ENCODE data around the gene DNAH8.
A peak's percentile ranks its signal among the peaks of the same experiment; 100 is the strongest.

The DNAH8 gene, protein sequence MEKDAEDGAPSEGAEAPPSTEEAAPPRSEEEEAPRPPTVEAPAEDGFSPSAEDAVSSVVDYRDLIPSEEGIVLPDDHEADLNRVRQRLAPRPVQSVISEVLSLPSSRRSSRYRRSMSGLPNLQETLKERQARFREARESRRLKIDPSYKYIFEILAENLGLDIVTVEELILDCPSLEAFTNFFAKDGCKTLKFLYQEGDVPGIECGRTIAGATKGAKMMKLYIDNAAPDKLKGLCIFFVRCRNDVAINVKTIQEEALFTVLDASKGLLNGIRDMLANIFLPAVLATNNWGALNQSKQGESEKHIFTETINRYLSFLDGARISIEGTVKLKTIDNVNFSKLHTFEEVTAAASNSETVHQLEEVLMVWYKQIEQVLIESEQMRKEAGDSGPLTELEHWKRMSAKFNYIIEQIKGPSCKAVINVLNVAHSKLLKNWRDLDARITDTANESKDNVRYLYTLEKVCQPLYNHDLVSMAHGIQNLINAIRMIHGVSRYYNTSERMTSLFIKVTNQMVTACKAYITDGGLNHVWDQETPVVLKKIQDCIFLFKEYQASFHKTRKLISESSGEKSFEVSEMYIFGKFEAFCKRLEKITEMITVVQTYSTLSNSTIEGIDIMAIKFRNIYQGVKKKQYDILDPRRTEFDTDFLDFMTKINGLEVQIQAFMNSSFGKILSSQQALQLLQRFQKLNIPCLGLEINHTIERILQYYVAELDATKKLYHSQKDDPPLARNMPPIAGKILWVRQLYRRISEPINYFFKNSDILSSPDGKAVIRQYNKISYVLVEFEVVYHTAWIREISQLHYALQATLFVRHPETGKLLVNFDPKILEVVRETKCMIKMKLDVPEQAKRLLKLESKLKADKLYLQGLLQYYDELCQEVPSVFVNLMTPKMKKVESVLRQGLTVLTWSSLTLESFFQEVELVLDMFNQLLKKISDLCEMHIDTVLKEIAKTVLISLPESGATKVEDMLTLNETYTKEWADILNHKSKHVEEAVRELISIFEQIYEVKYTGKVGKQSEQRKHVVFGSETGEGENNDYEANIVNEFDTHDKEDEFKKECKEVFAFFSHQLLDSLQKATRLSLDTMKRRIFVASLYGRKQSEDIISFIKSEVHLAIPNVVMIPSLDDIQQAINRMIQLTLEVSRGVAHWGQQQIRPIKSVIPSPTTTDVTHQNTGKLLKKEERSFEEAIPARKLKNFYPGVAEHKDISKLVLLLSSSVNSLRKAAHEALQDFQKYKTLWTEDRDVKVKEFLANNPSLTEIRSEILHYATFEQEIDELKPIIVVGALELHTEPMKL (N-terminal part only)

DNA sequence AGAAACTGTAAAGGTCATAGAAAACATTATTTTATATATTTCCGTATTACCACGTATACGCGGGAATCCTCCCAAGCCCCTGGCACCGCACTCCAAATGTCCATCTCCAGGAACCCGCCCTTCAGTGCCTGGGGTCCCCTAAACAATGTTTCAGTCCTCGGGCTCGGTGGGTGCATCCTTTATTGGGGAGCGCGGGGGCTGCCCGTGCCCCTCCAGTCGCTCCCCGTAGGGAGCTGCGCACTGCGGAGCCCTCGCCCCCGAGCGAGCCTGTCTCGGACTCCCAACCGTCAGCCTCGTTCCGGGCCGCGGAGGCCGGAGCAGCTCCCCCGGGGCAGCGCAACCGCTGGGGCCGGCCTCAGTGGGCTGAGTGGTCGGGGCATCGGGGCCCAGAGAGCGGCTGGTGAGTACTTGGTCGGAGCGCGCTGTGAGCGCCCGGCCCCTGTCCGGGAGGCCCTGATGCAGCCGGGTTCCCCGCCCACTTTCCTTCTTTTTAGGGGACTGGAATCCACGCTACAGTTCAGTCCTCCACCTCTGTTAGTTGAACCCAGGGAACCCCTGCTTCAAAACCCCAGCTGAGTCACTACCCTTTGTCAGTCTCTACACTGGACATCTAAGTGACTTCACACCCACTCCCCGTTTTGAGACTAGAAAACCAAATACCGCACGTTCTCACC lies at the start of gene DNAH8:
TSS of gene DNAH8 (plus strand) at position 296 of the 674 bp plus-strand sequence. CDS start 7,499 bp downstream, outside the sequence.
- DNase-seq (ENCODE audit: low spot score) = no peak

DNA sequence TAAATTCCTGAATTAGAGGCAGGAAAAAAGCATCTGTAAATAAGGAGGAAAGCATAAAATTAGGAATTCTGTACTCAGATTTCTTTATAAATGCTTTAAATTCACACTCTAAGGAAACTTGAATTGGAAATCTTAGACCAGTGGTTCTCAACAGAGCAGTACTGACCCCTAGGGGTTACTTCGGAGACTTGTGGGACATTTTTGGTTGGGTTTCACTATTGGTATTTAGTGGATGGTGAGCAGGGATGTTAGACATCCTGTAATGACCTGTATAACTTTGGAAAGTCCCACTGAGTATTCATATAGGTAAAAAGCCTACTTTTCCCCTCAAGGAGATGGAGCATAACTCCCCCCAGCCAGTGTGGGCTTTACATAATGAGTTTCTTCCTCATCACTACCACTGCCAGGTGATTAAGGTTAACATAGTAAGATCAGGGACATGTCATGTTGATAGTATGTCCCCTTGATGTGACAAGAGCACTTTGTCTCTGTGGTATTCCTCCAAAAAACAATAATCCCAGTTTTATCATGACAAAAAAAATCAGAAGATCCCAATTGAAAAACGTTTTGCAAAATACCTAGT lies 43.1 kb upstream of the DNAH8 start:
- peak; percentile 56 for DNase-seq (ENCODE audit: low spot score)

GRCh38 chr6:38673397-38674165 lies 41.5 kb upstream of the DNAH8 start:
- no peak for DNase-seq (ENCODE audit: low spot score)

- DNase-seq (ENCODE audit: low spot score) = no peak
These were observed 38.7 kb upstream of the DNAH8 start for GRCh38 chr6:38676236-38676973.

GRCh38 chr6:38676974-38677544 lies 38.1 kb upstream of the DNAH8 start:
- no peak for DNase-seq (ENCODE audit: low spot score)

GRCh38 chr6:38678178-38678760 lies 36.8 kb upstream of the DNAH8 start:
- no peak for DNase-seq (ENCODE audit: low spot score)

GRCh38 chr6:38679668-38680067 lies 35.4 kb upstream of the DNAH8 start:
- DNase-seq (ENCODE audit: low spot score) = no peak

- no peak for DNase-seq (ENCODE audit: low spot score)
These were observed 33.3 kb upstream of the DNAH8 start for GRCh38 chr6:38681850-38682249.

DNA sequence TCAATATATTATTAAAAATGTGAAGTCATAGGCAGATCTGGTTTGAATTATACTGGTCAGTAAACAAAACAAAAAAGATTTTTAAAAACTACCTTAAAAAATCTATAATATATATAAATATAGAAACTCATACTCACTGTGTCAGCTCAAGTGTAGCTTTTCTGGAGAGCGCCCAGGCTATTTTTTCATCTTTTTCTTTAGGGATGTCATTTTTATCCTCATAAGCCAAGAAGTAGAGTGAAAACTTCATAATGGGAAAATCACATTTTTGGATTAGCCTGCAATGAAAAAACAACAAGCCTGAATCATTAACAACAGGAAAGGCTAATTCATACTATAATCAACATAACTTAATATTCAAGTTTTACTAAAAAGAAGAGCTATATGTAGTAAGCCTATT lies 30.9 kb upstream of the DNAH8 start:
- DNase-seq (ENCODE audit: low spot score) = no peak

DNA sequence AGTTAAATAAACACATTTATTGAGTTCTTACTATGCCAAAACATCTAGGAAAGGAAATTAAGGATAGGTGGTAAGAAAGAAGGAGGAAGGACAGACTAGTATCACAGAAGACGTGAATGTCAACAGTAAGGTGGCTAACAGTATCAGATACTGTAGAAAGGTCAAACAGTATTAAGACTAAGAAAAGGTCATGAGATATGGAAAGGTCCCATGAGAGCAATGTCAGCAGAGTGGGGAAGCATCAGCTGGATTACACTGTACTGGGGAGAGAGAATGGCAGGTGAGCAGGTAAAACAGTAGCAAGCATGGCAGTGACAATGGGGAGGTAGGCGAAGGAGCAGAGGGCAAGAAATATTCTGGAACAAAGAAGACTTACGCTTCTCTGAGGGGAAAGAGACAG lies 30.2 kb upstream of the DNAH8 start:
- DNase-seq (ENCODE audit: low spot score) = no peak

DNA sequence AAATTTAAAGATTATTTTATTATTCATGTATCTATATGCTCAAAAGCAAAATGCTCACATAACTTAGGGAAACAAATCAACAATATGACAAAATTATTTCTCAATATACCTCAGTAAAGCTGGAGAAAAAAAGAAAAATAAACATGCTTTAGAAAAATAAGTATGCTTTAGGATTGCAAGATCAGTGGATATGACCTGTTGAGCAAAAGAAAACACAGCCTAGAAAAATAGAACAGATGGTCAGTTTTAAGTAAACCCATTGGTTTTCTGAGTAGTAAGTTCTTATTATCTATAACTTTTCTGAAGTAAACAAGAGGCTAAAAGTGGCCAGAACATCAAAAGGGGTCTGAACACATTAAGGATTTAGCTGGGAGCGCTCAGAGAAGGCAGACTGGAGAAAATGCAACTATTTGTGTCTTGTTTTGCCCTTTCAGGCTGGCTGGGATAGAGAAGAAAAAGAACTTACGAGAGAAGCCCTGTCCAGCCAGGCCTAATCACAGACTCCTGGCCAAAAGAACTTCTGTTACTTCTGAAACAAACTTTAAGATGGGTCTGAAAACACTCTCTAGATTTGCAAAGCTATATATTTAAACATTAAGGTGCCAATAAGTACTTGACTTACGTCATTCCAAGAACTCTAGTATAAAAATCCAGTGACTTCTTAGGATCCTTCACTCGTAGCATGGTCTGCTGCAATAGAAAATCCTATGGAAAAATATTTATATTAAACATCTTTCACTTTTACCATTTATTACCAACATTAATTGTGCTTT lies 28.7 kb upstream of the DNAH8 start:
- DNase-seq (ENCODE audit: low spot score) = no peak

GRCh38 chr6:38687043-38687353 lies 28.1 kb upstream of the DNAH8 start:
- DNase-seq (ENCODE audit: low spot score) = no peak

- DNase-seq (ENCODE audit: low spot score) = no peak
These were observed 27.6 kb upstream of the DNAH8 start for GRCh38 chr6:38687549-38687948.

DNA sequence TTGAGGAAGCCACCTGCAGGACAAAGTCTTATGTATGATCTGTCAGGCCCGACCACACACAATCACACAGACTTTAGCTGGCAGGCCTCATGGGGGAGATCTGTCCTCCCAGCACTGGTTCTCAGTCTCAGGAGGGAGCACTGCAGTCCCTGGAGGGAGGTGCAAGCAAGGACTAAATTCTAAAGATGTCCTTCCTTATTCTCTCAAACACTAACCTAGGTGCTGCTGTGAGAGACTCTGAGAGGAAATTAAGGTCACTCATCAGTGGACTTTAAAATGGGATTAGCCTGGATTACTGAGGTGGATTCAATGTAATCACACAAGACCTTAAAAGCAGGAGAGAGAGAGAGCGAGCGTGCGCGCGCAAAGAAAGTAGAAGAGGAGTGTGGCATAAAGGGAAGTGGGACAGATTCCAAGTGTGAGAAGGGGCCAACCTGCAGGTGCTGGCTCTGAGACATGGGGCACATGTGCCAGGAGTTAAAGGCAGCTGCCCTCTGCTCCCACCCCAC lies 26.5 kb upstream of the DNAH8 start:
- DNase-seq (ENCODE audit: low spot score) = no peak

- no peak for DNase-seq (ENCODE audit: low spot score)
These were observed 19.7 kb upstream of the DNAH8 start for GRCh38 chr6:38695227-38695900.

- DNase-seq (ENCODE audit: low spot score) = no peak
These were observed 19.2 kb upstream of the DNAH8 start for GRCh38 chr6:38695933-38696332.

- DNase-seq (ENCODE audit: low spot score) = no peak
These were observed 18.8 kb upstream of the DNAH8 start for GRCh38 chr6:38696345-38696744.

- DNase-seq (ENCODE audit: low spot score) = no peak
These were observed 17.3 kb upstream of the DNAH8 start for GRCh38 chr6:38697846-38698245.

All from CD4-positive, alpha-beta T cell treated with Interleukin-2 at 100 ng/mL for 4 hours (primary cell).